ENCODE results near the gene MLKL. TPM values are rescaled to one million over a fixed set of nuclear protein-coding genes. Genes with fewer than 3 reads are reported as not detected.

MLKL gene
- polyA plus RNA-seq, 1 donor (not counting 4 experiments of a cell fraction or from before 2014, with no cell fraction given): 12.5 TPM

- Histone ChIP-seq H3K9me1 (ENCODE audit: control insufficient read depth, extremely low read depth, insufficient read depth, low read length) (no peaks in the 10 kb centered on the region), H3K4me1 (ENCODE audit: control insufficient read depth, extremely low read depth, insufficient read depth, low read length) (peaks cover 26% of the 10 kb centered on the region), H3K27me3 (ENCODE audit: control insufficient read depth, extremely low read depth, insufficient read depth, low read length) (no peaks in the 10 kb centered on the region), H3K4me3 (ENCODE audit: control insufficient read depth in 2 of 3, extremely low read depth in 1 of 3, insufficient read depth in 2 of 3, low read depth in 1 of 3, low read length in 3 of 3) (no peak overlapping the region), H3K79me2 (ENCODE audit: control insufficient read depth, insufficient read depth, low read length) (no peaks in the 10 kb centered on the region), H3K9ac (ENCODE audit: control insufficient read depth, extremely low read depth, insufficient read depth, low read length) (no peak overlapping the region), H2AFZ (ENCODE audit: control insufficient read depth, low read length) (no peak overlapping the region), H3K36me3 (ENCODE audit: control insufficient read depth in 2 of 2, extremely low read depth in 1 of 2, insufficient read depth in 2 of 2, low read length in 2 of 2) (no peaks in the 10 kb centered on the region), H4K20me1 (ENCODE audit: control insufficient read depth, extremely low read depth, insufficient read depth, low read length) (no peaks in the 10 kb centered on the region), H3K9me3 (ENCODE audit: control insufficient read depth, low read depth, low read length) (no peaks in the 10 kb centered on the region), H3K27ac (ENCODE audit: control insufficient read depth, insufficient read depth, low read length) (no peak overlapping the region), H3K4me2 (ENCODE audit: control insufficient read depth, extremely low read depth, insufficient read depth, low read depth, low read length) (no peak overlapping the region)
- dilution Hi-C loops (cut with MboI; ENCODE audit: extremely low pct_ligation_motif_present, low sequenced_read_pairs): no loop called here
- FAIRE-seq: no peak
- TF ChIP-seq CTCF (optimal IDR thresholded peaks at IDR 0.05 in 1 of 3, IDR thresholded peaks at IDR 0.05 in 1 of 3, conservative IDR thresholded peaks at IDR 0.05 in 1 of 3; ENCODE audit: extremely low read depth in 1 of 3, insufficient read depth in 2 of 3, low read length in 3 of 3) (no peak), EZH2 (IDR thresholded peaks at IDR 0.05; ENCODE audit: low read length) (no peak)
- no peak for DNase-seq (ENCODE audit: low read depth, low spot score)
Measured at GRCh38 chr16:74735554-74735953, 34.9 kb upstream of the MLKL start.

GRCh38 chr16:74735162-74735452, 34.4 kb upstream of the MLKL start:
- Histone ChIP-seq H3K27me3 (ENCODE audit: control insufficient read depth, extremely low read depth, insufficient read depth, low read length) (no peaks in the 10 kb centered on the region), H2AFZ (ENCODE audit: control insufficient read depth, low read length) (no peak overlapping the region), H3K4me3 (ENCODE audit: control insufficient read depth in 2 of 3, extremely low read depth in 1 of 3, insufficient read depth in 2 of 3, low read depth in 1 of 3, low read length in 3 of 3) (no peak overlapping the region), H3K4me1 (ENCODE audit: control insufficient read depth, extremely low read depth, insufficient read depth, low read length) (peaks cover 30% of the 10 kb centered on the region), H3K9me3 (ENCODE audit: control insufficient read depth, low read depth, low read length) (no peaks in the 10 kb centered on the region), H3K9me1 (ENCODE audit: control insufficient read depth, extremely low read depth, insufficient read depth, low read length) (no peaks in the 10 kb centered on the region), H3K9ac (ENCODE audit: control insufficient read depth, extremely low read depth, insufficient read depth, low read length) (no peak overlapping the region), H4K20me1 (ENCODE audit: control insufficient read depth, extremely low read depth, insufficient read depth, low read length) (no peaks in the 10 kb centered on the region), H3K4me2 (ENCODE audit: control insufficient read depth, extremely low read depth, insufficient read depth, low read depth, low read length) (no peak overlapping the region), H3K36me3 (ENCODE audit: control insufficient read depth in 2 of 2, extremely low read depth in 1 of 2, insufficient read depth in 2 of 2, low read length in 2 of 2) (no peaks in the 10 kb centered on the region), H3K79me2 (ENCODE audit: control insufficient read depth, insufficient read depth, low read length) (no peaks in the 10 kb centered on the region), H3K27ac (ENCODE audit: control insufficient read depth, insufficient read depth, low read length) (no peak overlapping the region)
- dilution Hi-C loops (cut with MboI; ENCODE audit: extremely low pct_ligation_motif_present, low sequenced_read_pairs): no loop called here
- DNase-seq (ENCODE audit: low read depth, low spot score) (no peak), FAIRE-seq (no peak)
- TF ChIP-seq EZH2 (IDR thresholded peaks at IDR 0.05; ENCODE audit: low read length): no peak
- no peak for TF ChIP-seq CTCF (optimal IDR thresholded peaks at IDR 0.05 in 1 of 3, IDR thresholded peaks at IDR 0.05 in 1 of 3, conservative IDR thresholded peaks at IDR 0.05 in 1 of 3; ENCODE audit: extremely low read depth in 1 of 3, insufficient read depth in 2 of 3, low read length in 3 of 3)

Data from keratinocyte (primary cell).